ENCODE results near the gene CENPN.

The CENPN gene

DNA sequence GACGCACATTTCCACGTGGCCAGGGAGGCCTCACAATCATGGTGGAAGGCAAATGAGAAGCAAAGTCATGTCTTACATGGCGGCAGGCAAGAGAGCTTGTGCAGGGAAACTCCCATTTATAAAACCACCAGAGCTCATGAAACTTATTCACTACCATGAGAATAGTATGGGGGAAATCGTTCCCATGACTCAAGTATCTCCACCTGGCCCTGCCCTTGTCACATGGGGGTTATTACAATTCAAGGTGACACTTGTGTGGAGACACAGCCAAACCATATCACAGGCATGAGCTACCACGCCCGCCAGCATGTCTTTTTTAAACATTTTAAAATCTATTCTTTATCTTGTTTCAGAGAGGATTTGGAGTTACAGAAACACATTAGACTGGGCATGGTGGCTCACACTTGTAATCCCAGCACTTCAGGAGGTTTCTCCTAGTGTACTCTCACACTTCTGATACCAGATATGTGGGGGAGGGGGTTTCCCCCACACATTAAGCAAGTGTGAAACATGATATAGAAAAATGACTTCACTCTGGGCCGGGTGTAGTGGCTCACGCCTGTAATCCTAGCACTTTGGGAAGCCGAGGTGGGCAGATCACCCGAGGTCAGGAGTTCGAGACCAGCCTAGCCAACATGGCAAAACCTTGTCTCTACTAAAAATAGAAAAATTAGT is 23.1 kb downstream of the CENPN start:
- DNase-seq (ENCODE audit: low read depth, low spot score): no peak

DNA sequence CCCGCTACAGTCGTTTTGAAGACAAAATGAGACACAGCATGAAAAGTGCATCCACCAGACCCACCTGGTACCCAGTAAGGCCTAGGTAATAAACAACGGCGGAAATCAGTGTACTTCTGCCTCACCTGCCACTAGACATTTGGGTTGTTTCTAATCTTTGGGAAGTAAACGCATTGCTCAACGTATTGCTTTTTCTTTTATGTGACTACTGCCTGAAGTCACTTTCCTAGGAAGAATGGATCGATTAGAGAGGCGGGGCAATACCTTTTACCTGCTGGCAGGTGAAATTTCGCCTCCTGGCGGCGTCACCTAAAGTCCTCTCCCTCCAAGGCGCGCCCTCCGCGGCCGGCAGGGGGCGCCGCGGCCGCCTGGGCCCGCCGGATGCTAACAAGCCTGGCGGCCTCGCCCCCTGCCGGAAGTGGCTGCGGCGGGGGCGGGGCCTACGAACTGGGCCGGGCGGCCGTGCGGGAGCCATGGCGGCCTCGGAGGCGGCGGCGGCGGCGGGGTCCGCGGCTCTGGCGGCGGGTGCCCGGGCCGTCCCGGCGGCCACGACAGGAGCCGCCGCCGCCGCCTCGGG is 28.5 kb downstream of the CENPN start, which contains the start of gene ATMIN:
ATMIN (plus strand) TSS at position 445 of the 577 bp plus-strand sequence; CDS start at position 474, 29 bp downstream.
- peak; percentile 76 for DNase-seq (ENCODE audit: low read depth, low spot score)

DNA sequence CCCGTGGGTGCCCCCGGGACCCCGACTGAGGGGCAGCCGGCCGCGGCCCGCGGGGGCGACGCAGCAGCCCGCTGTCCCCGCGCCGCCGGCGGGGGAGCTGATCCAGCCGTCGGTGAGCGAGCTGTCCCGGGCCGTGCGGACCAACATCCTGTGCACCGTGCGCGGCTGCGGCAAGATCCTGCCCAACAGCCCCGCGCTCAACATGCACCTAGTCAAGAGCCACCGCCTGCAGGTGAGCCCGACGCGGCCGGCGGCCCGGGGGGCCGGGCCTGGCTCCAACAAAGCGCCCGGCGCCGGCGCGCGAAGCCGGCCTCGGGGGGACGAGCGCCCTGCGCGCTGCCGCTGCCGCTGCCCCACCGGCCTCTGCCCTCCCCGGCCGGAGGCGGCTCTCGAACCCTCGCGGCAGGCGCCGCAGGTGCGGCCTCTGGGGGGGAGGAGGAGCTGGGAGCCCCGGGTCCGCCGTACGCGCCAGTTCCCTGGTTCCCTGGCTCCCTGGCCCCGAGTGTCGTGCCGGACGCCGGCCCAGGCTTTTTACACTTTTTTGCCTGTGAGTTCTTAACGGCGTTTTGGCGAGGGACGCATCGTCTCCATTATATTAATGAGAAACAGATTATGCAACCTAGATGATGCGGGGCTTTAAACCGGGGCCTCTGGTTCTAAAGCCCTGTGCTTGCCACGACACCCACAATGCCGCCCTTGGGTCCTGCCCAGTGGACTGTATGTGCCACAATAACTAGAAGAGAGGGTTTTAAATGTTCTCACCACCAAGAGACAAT is 29.1 kb downstream of the CENPN start:
- DNase-seq (ENCODE audit: low read depth, low spot score): peak; percentile 3

DNA sequence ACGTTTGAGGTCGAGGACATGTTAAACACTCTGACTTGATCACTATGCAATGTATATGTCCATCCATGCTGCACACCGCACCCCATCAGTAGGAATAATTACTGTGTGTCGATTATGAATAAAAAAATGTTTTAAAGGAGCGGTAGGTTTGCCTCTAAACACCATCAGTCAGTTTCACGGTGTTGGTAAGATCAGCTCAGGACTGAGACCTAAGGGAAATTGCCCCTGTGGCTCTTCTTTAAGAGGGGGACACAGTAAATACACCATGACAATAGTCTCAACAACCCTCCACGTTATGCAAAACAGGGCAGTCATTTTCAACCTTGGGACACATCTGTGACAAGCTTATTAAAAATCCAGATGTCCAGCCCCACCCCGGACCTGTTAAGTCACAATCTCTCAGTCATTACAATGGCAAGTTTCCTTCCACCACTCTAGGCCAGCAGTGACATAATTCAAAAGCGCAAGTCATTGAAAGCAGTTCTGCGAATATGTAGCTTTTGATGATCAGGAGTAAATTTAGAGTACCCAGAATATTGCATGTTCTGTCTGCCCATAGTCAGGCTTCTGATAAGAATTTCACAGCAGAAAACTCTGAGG is 29.8 kb downstream of the CENPN start:
- DNase-seq (ENCODE audit: low read depth, low spot score): no peak

DNA sequence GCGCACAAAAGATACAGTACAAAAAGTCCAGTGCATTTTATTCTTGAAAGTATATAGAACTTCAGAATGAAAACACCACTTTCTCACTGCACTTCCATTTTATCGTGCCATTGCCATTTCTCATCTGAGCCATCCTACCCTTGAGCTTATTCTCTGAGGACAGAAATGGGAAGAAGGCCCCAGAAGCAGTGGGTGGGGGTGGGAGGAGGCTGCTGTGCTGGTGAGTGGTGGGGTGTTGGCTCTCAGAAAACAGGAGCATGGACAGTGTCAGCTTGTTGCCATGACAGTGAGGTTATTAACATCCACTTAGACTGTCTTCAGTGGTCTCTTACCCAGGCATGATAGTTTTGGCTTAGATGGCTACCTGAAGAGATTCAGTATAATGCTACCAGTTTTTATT is 33.1 kb downstream of the CENPN start:
- DNase-seq (ENCODE audit: low read depth, low spot score): no peak

DNA sequence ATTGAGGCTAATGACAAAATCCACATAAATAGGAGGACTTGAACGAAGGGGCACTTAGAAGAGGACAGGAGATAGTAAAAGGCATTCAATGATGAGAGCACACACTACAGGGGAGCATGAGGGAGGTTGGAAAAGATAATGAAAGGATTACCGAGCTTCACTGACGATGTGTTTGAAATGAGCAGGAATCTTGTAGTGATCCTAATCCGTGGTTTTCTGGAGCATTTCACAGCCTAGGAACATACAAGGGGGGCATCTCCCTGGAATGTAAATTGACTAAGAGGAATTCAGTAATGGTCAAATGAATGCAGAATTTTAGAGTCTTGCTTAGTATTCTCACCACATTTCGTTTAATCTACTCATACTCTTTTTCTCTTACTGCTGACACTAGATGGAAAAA is 33.8 kb downstream of the CENPN start:
- DNase-seq (ENCODE audit: low read depth, low spot score): no peak

DNA sequence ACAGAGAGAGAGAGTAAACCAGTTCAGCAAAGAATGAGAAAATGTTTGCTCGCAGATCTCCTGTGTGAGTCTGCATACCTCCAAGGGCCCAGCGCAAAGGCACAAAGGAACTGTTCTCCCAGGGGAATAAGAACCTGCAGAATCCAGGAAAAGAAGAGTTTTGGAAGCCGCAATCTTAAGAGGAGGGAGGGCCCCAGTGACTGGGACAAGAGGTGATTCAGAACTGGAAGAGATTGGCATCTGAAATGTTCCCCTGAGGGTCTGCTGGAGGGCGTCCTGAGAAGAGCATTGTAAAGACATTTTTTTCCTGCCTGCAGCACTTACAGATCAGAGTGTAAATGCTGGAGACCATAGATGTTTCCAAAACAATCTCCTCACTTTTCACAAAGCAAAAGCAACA is 34.7 kb downstream of the CENPN start:
- no peak for DNase-seq (ENCODE audit: low read depth, low spot score)

DNA sequence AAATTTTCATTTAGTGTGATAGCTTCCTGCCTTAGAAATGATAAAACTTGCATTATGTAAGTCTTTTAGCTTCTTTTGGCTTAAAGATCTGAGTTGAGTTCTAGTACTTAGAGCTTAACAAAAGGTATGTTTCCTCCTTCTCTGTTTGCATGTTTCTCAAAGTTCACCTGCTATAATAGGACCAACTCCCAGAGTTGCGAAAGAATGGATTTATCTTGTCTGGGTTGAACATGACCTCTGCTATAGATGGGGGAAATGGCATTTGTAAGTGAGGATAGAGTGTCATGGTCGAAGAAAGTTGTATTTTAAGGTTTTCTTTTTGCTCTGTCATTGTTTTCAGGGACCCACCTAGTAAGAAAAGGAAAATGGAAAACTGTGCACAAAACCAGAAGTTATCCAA is 35.8 kb downstream of the CENPN start:
- DNase-seq (ENCODE audit: low read depth, low spot score): no peak

DNA sequence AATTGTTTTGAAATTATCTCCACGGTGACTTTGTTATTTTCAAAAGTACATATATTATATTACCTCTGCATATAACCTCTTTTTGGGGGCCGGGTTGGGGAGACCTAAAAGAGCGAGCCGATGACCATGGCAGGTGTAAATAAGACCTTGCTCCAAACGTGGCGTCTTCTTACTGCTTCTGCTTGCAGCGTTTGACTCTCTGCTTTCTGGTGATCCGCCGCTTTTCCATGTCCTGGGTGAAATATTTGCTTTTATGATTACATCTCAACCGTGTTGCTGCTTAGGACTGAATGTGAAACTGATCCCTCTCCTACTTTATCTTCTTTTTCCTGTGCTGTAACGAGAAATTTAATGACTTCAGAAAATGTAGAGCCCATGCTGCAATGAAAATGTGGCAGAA is 46.7 kb downstream of the CENPN start:
- no peak for DNase-seq (ENCODE audit: low read depth, low spot score)

DNA sequence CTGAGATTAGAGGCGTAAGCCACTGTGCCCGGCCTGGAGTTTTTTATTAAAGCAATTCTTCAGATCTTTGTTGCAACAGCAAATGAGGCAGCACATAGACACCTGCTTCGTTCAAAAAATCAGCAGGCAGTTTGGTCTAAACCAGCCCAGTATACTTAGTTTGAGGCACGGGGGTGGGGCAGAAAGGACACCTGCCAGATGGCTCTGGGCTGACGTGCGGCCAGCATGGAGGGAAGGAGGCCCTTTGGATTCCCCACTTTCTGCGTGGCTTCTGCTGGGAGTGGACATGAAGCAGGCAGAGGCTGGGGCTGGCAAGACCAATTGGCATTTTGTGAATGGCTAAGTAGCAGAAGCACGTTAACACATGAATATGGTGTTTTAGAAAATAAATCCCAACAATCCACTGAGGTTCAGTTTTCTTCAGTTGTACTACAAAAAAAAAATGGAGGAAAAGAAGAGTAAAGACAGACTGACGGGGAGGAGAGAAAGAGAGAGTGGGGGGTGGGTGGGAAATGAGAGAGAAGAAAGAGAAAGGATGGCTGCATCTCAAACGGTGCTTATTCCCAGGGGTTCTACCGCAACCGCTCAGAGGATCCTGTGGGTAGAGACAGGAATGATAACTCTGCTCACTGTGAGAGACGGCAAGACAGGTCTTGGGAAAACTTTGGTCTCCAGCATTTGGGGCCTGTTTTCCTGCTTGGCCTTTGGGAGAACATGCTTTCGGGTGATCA is 53.7 kb downstream of the CENPN start:
- no peak for DNase-seq (ENCODE audit: low read depth, low spot score)

DNA sequence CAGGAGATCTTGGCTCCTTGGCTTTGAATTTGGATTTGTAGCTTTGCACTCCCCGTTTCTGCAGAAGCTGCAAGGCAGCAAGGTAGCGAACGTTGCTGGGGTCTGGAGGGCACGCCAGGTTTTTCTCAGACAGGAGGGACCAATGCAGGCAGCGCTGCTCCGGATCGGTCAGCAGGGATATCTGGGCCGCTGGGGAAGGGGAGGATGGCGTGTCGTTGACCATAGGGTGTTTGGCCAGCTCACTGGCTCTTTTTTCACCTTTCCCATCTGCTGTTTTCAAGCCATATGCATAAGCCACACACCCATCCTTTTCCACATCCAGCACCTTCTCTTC is 54.3 kb downstream of the CENPN start:
- no peak for DNase-seq (ENCODE audit: low read depth, low spot score)

DNA sequence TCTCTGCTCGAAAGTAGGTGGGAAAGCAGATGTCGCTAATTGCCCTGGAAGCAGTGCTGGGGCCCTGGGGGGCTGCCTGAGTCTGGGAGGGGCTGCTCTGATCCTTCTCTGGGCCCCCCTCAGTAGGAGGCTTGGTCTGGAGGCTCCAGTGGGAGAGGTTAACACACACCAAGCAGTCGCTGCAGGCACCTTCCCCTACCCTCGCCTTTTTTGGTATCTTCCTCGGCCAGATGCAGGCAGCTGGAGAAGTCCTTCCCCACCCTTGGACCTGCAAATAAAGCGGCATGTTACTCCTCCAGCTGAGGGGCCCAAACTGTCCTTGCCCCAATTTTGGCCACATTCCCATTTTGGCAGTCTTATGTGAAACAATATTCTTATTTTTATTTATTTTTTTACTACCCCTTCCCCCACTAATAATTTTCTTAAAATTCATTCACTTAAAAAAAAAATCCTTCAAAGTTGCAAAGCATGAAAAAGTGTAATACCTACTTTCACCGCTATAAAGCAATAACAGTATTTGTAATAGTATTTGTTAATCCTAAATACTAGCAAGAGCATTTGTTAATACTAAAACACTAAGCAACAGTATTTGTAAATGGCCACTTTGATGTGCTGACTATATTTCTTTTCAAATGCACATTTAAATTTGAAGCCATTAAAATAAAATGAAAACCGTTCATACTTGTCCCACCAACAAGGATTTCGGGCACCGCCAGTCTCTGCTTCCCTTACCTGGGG is 55.0 kb downstream of the CENPN start:
- DNase-seq (ENCODE audit: low read depth, low spot score): no peak

DNA sequence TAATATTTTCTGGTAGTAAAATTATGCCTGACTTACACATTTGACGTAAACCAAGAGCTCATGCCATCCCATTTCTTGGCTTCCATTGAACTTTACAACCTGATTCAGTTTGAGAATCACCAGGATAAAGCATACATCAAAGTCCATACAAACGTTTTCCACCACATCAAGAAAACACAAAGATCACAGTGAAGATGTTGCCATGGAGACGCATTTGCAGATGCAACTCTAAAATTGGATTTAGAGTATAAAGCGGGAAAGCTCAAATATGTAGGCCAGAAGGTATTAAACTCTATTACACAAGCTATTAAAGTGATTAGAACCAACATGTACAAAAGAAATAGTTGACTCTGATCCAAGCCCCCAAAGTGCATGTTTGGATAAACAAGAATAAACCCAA is 59.7 kb downstream of the CENPN start:
- DNase-seq (ENCODE audit: low read depth, low spot score): no peak

DNA sequence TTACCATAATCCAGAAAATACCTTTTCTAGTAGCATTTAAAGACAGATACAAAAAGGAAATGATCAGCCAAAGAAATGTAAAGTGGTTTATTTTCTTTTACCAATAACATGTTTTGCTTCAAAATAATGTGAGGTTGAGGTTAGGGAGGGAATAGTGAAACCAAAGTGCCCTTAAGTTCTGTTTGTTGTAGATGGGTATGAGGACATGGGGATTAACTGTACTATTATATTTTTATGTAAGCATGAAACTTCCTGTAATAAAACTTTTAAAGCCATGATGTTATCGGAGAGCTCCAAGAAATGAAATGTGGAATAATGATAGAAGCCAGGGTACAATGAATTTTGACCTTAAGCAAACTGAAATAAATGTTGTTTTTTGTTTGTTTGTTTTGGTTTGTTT is 60.2 kb downstream of the CENPN start:
- no peak for DNase-seq (ENCODE audit: low read depth, low spot score)

DNA sequence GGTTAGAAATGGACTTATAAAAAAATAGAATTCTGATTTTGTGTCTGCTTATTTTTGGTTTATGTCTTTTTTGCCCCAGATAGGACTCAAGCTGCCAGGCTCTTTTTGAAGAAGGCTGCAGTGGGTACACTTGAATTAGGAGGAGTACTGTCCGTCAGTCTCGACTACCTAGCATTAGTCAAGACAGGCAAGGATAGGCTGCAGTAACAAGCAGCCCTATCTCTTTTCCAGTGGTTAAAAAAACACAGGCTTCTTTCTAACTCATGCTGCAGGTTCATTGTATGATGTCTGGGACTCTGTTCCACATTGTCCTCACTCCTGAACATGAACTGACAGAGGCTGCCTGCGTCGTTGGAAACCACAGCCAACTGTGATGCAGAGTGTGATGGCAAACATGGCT is 62.0 kb downstream of the CENPN start:
- no peak for DNase-seq (ENCODE audit: low read depth, low spot score)

DNA sequence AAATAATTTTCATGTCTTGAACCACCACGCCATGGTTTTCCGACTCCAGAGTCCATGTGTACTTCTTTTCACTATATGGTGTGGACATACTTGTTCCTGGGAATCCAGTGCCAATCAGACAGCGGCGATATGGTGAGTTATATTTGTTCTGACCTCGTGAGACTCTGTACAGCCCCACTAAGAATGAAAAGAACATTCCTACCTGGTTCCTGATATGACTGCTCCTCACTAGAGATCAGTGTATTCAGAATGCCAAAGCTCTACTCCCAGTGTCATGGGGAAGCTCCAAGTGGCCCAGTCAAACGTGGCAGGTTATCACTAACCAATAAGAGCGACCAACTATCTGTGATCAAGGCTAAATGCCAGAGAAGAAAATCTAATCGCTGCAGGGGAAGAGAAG is 64.0 kb downstream of the CENPN start:
- DNase-seq (ENCODE audit: low read depth, low spot score): no peak

DNA sequence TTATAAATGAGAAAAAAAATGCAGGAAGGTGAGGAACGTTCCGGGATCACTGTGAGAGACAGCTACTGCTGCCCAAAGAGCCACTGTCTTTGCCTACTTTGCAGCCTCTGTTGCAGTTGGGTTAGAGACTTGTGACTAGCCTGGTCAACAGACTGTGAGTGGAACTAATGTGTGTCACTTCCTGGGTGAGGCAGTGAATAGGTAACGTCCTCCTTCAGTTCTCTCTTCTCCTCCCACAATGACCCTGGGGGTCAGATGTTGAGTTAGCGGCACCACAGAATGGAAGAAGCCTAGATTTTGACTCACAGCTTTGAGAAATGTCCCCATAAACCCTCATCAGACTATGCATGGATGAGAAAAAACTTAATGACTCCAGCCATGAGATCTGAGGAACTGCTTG is 64.8 kb downstream of the CENPN start:
- DNase-seq (ENCODE audit: low read depth, low spot score): no peak

DNA sequence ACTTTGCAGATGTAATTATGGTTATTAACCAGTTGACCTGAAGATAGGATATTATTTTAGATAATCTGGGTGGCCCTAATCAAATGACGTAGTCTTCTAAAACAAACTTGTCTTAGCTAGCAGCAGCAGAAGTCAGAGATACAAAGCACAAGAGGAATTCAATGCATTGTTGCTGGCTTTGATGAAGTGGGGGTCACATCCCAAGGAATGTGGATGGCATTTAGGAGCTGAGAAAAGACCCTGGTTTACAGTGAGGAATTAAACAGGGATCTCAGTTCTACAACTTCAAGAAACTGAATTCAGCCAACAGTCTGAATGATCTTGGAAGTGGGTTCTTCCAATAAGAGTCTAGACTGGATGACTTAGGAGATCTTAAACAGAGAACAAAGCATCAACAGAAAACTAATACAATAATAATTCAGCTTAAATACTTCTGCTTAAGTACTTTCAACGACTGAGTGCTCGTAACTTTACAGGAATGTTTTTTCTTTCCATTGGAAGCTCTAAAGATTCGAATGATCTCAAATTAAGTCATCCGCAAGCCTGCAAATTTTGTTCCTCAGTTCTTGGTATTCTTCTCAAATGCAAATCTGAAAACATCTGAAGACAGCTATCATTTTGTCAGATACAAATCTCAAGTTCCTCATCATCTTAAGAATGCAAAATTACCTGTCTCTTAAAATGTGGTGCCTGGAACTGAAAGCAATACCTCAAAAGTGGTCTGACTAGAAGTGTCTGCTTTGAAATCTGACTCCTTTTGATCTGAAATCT is 66.7 kb downstream of the CENPN start:
- no peak for DNase-seq (ENCODE audit: low read depth, low spot score)

DNA sequence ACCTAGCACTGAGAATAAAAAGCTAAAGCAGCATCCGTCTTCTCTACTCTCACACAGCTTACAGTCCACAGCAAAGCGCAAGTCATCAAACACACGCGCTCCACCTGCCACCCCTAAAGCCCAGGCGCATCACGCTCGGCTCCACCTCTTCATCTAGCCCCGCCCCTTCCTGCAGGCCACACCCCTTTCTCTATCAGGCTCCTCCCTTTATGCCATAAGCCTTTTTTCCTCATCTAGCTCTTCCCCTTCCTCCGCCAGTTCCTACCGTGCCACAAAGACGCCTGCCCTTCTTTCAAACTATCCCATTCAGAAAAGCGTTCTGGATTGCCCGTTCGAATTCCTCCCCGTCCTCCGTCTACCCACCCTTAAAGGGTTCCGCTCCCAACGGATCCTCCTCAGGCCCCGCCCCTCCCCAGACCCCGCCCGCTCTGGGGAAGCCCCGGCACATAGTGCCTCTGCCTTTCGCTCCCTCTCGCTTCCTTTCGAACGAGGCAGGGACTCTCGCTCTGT is 69.6 kb downstream of the CENPN start:
- DNase-seq (ENCODE audit: low read depth, low spot score): peak; percentile 85
